Gastrocnemius medialis (tissue), 4 donors: ENCODE data around the gene ALDH4A1. TPM values are rescaled to one million over a fixed set of nuclear protein-coding genes. Genes with fewer than 3 reads are reported as not detected.

ENCODE experiments used
- ATAC-seq, 2 donors: fragments of 150-250 bp; one replicate each; pipeline ENCODE4 v1.9.1; 2016
- DNase-seq, 2 donors: peaks; one replicate each; pipeline ENCODE4 v3.0.0-alpha.2; 2019
- H3K27ac ChIP-seq, 4 donors: fragments of 200-600 bp; sonication (generic); 1 replicate in 1 of 4; 2 replicates in 3 of 4; pipeline ENCODE4 v1.5.1; 2016 to 2018; ENCODE audit warnings: mild to moderate bottlenecking in 2 of 4, moderate library complexity in 1 of 4
- H3K27me3 ChIP-seq, 3 donors: fragments of 200-600 bp; sonication (generic) in 2 of 3; 1 replicate in 1 of 3; 2 replicates in 2 of 3; pipeline versions ENCODE4 v1.5.1 to v1.6.0; 2016 to 2019; ENCODE audit warnings: mild to moderate bottlenecking in 1 of 3, moderate library complexity in 1 of 3
- H3K36me3 ChIP-seq, 2 donors: fragments of 200-600 bp; sonication (generic) in 1 of 2; one replicate each; pipeline ENCODE4 v1.5.1; 2017 to 2018
- H3K4me1 ChIP-seq, 2 donors: fragments of 200-600 bp; sonication (generic) in 1 of 2; one replicate each; pipeline ENCODE4 v1.5.1; 2016 to 2017; ENCODE audit warnings: mild to moderate bottlenecking in 2 of 2
- H3K4me3 ChIP-seq, 4 donors: fragments of 200-600 bp; sonication (generic) in 3 of 4; 1 replicate in 1 of 4; 2 replicates in 3 of 4; pipeline ENCODE4 v1.5.1; 2016 to 2019; ENCODE audit warnings: mild to moderate bottlenecking in 2 of 4
- H3K9me3 ChIP-seq, 3 donors: fragments of 200-600 bp; sonication (generic) in 2 of 3; 1 replicate in 1 of 3; 2 replicates in 2 of 3; pipeline ENCODE4 v1.5.1; 2016 to 2019
- POLR2A ChIP-seq, 2 donors: fragments of 450-650 bp; IDR thresholded peaks; one replicate each; pipeline ENCODE4 v1.6.1; 2017; ENCODE audit warnings: antibody characterized with exemption in 2 of 2, mild to moderate bottlenecking in 2 of 2, moderate library complexity in 2 of 2
- in situ Hi-C, 4 donors: fragments of 200-750 bp; cut with MboI; loops; one replicate each; pipeline versions ENCODE4 v1.15.0 to v1.8.0; 2017; ENCODE audit warnings: low sequenced_read_pairs in 4 of 4
- intact Hi-C: fragments of 100-400 bp; cut with DNase I; formaldehyde crosslinking; loops from one replicate; pipeline ENCODE4 v1.15.1; 2023; ENCODE audit warnings: low total_unique reads
- total RNA-seq, 4 donors: library from RNA; depleted of rRNA; stranded (reverse); fragments of >200 nt; gene quantifications; one replicate each; pipeline versions ENCODE4 v1.1.0 to v1.2.3, GENCODE V29; 2016
- TF ChIP-seq, protein P1 (sequence below), 5 experiments: fragments of 450-650 bp in 3 of 5; fragments of 200-600 bp in 2 of 5; sonication (generic) in 2 of 5; IDR thresholded peaks in 4 of 5; conservative IDR thresholded peaks in 1 of 5; 1 replicate in 4 of 5; 2 replicates in 1 of 5; pipeline ENCODE4 v1.5.1; 2016 to 2019; ENCODE audit warnings: antibody characterized with exemption in 5 of 5, mild to moderate bottlenecking in 3 of 5, moderate library complexity in 3 of 5

Gene ALDH4A1
- total RNA-seq, 4 donors from 2014 or later: 22.8 to 35.3 (median 31.4) TPM

DNA sequence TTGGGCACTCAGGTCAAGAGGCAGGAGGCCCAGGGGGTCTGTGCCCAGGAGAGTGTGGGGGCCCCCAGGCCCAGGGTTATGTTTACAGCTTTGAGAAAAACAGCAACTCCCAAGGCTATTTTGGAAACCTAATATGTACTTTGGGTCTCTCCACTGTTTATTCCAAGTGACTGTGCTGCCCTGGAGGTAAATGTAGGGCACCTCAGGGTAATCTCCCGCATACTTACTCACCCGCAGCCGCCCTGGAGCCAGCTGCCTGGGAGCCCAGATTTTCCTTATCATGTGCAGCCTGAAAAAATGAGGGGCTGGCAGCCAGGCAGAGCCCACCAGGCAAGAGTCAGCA is 34.1 kb upstream of the ALDH4A1 start:
- TF ChIP-seq POLR2A (IDR thresholded peaks at IDR 0.05): no peak
- TF ChIP-seq, protein P1, sequence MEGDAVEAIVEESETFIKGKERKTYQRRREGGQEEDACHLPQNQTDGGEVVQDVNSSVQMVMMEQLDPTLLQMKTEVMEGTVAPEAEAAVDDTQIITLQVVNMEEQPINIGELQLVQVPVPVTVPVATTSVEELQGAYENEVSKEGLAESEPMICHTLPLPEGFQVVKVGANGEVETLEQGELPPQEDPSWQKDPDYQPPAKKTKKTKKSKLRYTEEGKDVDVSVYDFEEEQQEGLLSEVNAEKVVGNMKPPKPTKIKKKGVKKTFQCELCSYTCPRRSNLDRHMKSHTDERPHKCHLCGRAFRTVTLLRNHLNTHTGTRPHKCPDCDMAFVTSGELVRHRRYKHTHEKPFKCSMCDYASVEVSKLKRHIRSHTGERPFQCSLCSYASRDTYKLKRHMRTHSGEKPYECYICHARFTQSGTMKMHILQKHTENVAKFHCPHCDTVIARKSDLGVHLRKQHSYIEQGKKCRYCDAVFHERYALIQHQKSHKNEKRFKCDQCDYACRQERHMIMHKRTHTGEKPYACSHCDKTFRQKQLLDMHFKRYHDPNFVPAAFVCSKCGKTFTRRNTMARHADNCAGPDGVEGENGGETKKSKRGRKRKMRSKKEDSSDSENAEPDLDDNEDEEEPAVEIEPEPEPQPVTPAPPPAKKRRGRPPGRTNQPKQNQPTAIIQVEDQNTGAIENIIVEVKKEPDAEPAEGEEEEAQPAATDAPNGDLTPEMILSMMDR (IDR thresholded peaks at IDR 0.05 in 4 of 5, conservative IDR thresholded peaks at IDR 0.05 in 1 of 5): no peak
- intact Hi-C loops (no loop called here), in situ Hi-C loops (no loop called here)
- Histone ChIP-seq H3K36me3 (no peaks in the 10 kb centered on the region), H3K4me1 (peaks cover 18 to 23% of the 10 kb centered on the region in 2 donors), H3K27me3 (no peaks in the 10 kb centered on the region), H3K9me3 (no peaks in the 10 kb centered on the region), H3K4me3 (no peak overlapping the region), H3K27ac (no peak overlapping the region)
- DNase-seq: no peak
- ATAC-seq: no peak

DNA sequence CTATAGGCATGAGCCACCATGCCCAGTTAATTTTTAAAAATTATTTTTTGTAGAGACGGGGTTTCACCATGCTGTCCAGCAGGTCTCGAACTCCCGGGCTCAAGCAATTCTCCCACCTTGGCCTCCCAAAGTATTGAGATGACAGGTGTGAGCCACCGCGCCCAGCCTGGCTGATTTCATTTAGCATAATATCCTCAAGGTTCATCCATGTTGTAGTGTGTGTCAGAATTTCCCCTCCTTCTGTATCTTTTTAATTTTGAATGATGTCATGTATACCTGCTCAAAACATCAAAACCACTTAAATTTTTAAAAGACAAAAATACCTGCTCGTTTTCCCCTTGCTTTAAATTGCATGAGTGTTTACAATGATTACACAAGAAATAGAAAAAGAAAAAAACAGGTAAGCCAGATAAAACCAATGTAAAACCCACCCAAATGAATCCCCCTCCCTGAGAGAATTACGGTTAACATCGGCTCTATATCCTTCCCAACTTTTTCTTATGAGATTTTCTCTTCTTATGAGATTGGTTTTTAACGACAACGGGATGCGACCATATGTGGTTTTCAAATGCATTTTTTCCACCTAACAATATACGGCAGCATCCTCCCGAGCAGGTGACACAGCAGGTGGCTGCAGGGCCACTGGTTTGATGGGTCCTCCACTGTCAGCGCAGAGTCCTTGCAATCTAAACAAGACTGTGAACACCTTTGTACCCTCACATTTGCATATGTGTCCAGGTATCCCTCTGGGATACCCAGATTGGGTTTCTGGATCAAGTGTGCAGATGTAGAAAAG is 32.0 kb upstream of the ALDH4A1 start:
- intact Hi-C loops (no loop called here), in situ Hi-C loops (no loop called here)
- DNase-seq: no peak
- H3K36me3 ChIP-seq: no peaks in the 10 kb centered on the region
- TF ChIP-seq, protein P1 (IDR thresholded peaks at IDR 0.05 in 4 of 5, conservative IDR thresholded peaks at IDR 0.05 in 1 of 5): no peak
- no peak for TF ChIP-seq POLR2A (IDR thresholded peaks at IDR 0.05)
- H3K4me1 ChIP-seq: peaks cover 9 to 11% of the 10 kb centered on the region in 2 donors
- no peak overlapping the region for H3K4me3 ChIP-seq
- no peak for ATAC-seq
- no peak overlapping the region for H3K27ac ChIP-seq
- H3K27me3 ChIP-seq: no peaks in the 10 kb centered on the region
- no peaks in the 10 kb centered on the region for H3K9me3 ChIP-seq

DNA sequence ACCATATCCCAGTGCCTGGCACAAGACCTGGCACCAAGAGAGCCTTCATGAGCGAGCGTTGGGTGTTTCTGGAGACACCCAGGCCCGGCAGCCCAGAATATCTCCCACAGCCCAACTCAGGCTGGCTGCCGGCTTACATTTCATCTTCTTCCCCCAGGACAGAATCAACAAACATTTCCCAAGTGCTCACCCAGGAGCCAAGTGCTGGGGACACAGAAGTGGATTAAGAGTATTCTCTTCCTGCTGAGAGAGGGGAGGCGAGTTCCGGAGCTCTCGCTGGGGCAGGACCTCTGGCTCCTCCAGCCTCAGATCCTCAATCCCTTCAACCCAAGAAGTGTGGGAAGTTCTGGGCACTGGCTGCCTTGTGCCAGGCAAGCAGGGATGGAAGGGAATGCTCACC is 30.5 kb upstream of the ALDH4A1 start:
- TF ChIP-seq POLR2A (IDR thresholded peaks at IDR 0.05): no peak
- TF ChIP-seq, protein P1 (IDR thresholded peaks at IDR 0.05 in 4 of 5, conservative IDR thresholded peaks at IDR 0.05 in 1 of 5): no peak
- Histone ChIP-seq H3K4me1 (no peaks in the 10 kb centered on the region), H3K36me3 (no peaks in the 10 kb centered on the region), H3K27me3 (no peaks in the 10 kb centered on the region), H3K9me3 (no peaks in the 10 kb centered on the region), H3K4me3 (no peak overlapping the region), H3K27ac (no peak overlapping the region)
- intact Hi-C loops: no loop called here
- ATAC-seq: peak in 1 of 2 donors; percentile 58
- in situ Hi-C loops: no loop called here
- no peak for DNase-seq

DNA sequence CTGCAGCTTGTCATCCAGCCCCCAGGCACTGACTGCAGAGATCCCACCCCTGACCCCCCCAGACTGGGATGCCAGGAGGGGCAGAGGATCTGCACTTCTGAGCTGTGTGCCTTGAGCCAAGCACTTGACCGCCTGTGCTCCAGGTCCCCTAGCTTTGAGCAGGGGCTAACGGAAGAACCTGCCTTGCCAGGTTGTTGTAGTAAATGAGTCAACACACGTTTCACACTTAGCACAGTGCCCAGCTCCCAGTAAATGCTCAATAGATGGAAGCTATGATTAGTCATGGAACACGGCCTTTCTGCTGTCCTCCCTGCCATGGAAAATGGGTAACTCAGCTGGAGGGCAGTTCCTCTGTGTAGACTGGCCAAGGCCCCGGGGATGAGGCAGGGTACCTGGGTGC is 30.0 kb upstream of the ALDH4A1 start:
- intact Hi-C loops (no loop called here), in situ Hi-C loops (no loop called here)
- Histone ChIP-seq H3K4me1 (peaks cover 2 to 3% of the 10 kb centered on the region in 2 donors), H3K36me3 (no peaks in the 10 kb centered on the region), H3K27ac (no peak overlapping the region), H3K4me3 (no peak overlapping the region), H3K27me3 (no peaks in the 10 kb centered on the region), H3K9me3 (no peaks in the 10 kb centered on the region)
- no peak for TF ChIP-seq POLR2A (IDR thresholded peaks at IDR 0.05)
- TF ChIP-seq, protein P1 (IDR thresholded peaks at IDR 0.05 in 4 of 5, conservative IDR thresholded peaks at IDR 0.05 in 1 of 5): no peak
- DNase-seq (no peak), ATAC-seq (peak in 1 of 2 donors; percentile 8)
